Activated CD8-positive, alpha-beta memory T cell treated with anti-CD3 and anti-CD28 coated beads, Interleukin-2, amount 50 U/mL, for 4 hours (primary cell): ENCODE results near the gene CD24.

ENCODE experiments used
- DNase-seq: peaks from one replicate; pipeline ENCODE4 v3.0.0-alpha.2; 2020

CD24 gene

DNA sequence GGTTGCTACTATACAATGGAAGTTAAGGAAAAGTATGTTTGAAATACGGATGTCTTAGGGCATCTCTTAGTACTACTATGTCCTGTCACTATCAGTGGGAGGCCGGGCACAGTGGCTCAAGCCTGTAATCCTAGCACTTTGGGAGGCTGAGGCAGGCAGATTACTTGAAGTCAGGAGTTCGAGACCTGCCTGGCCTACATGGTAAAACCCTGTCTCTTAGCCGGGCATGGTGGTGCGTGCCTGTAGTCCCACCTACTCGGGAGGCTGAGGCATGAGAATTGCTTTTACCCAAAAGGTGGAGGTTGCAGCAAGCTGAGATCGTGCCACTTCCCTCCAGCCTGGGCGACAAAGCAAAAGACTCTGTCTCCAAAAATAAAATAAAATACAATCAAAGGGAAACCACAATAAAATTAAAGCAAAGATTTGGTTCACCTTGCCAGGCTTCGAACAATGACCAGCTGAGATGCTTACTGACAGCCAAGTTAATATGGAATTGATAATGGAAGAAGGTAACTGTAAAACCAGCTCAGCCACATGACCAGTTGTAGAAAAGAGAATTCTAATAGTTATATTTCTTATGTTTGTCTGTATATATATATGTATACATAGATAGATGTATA lies 6.5 kb downstream of the CD24 start:
- DNase-seq, result no peak

- no peak for DNase-seq
Measured at GRCh38 chr6:106966671-106967640, 7.6 kb downstream of the CD24 start.

- DNase-seq, result no peak
Measured at GRCh38 chr6:106966229-106966628, 8.3 kb downstream of the CD24 start.

GRCh38 chr6:106964954-106965353 lies 9.6 kb downstream of the CD24 start:
- no peak for DNase-seq

GRCh38 chr6:106964099-106964498 lies 10.4 kb downstream of the CD24 start:
- no peak for DNase-seq

DNA sequence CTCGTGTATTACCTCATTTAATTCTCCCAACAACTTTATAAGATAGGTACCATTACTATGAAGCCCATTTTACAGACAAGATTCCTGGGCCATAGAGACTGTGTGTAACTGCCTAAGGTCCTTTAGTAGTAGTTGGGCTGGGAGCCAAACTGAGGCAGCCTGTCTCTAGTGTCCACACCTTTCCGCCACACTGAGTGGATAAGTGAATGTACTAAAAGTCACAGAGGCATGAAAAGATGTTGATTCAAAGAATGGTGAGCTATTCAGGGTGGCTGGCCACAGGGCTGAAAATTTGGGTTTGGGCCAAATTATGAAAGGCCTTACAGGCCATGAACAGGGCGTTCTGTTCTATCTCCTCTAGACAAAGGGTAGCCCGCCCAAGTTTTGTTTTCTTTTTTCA lies 11.0 kb downstream of the CD24 start:
- DNase-seq, result no peak

GRCh38 chr6:106961801-106962200 lies 12.7 kb downstream of the CD24 start:
- DNase-seq, result no peak

- no peak for DNase-seq
Measured at GRCh38 chr6:106961136-106961535, 13.4 kb downstream of the CD24 start.

DNA sequence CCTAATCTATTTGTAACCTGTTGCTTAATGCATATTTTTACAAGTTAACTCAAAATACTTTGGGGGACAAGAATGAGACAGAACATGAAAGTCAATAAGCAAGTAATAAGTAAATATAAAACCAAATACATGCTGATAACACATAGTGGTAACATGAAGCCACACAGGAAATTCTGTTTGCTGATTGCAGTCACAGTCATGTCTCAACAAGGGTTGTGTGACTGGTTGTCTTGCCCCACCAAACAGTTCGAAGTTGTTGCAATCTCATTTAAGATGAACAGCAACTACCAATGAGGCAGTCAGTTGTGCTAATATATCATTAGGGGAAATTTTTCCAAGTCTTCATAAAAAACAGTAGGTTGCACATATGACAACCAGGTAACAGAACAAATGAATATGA lies 14.5 kb downstream of the CD24 start:
- DNase-seq, result no peak

DNA sequence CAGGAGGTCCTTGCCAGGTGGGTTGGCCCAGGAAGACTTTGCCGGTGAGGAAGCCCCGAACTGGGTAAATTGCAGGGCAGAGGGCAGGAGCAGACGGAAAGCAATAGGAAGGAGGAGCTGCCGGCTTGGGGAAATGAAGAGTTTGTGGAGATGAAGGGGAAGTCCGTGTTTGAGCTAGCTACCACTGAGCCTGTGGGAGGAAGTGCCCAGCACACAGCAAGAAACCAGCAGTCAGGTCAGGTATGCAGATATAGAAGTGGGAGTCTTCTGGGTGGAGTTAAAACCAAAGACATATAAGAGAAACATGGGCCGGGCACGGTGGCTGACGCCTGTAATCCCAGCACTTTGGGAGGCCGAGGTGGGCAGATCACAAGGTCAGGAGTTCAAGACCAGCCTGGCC lies 34.7 kb downstream of the CD24 start:
- DNase-seq, result no peak

DNA sequence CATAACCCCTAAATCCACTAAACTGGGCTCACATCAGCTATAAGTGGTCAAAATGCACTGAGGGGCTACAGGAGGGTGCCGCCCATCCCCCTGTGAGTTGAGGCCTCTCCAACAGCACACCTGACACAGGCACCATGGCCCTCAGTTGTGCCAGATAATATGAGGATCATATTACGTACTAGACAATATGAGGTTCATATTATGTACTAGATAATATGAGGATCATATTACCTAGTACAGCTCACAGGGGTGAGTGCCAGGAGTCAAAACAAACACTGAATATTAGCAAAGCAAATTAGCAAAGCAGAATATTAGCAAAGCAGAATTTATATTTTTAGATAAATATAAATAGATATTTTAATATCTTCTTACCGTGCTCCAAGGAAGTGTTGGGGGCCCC lies 35.3 kb downstream of the CD24 start:
- DNase-seq, result no peak

GRCh38 chr6:106927531-106928398 lies 46.8 kb downstream of the CD24 start:
- peak; percentile 15 for DNase-seq

- no peak for DNase-seq
Measured at GRCh38 chr6:106925948-106926347, 48.6 kb downstream of the CD24 start.

- no peak for DNase-seq
Measured at GRCh38 chr6:106924694-106925523, 49.6 kb downstream of the CD24 start.

DNA sequence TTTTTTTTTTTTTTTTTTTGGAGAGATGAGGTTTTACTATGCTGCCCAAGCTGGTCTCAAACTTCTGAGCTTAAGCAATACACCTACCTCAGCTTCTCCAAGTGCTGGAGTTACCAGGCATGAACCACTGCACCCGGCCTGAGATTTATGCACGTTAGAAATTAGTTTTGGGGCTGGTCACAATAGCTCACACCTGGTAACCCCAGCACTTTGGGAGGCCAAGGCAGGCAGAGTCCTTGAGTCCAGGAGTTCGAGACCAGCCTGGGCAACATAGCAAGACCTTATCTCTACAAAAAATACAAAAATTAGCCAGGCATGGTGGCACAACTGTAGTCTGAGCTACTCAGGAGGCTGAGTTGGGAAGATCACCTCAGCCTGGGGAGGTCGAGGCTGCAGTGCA lies 51.9 kb downstream of the CD24 start:
- DNase-seq, result no peak
